ENCODE data around the gene LOXL3.

LOXL3 gene

GRCh38 chr2:74502147-74502719, 51.5 kb downstream of the LOXL3 start:
- in situ Hi-C loops (cut with HindIII; ENCODE audit: low pct_unique_long_range_greater_than_20kb, low sequenced_read_pairs), result no loop called here
- TF ChIP-seq JUND (IDR thresholded peaks at IDR 0.05; ENCODE audit: low read depth), result no peak
- no peak for DNase-seq (ENCODE audit: low read depth in 1 of 2, low spot score in 1 of 2)

- in situ Hi-C loops (cut with HindIII; ENCODE audit: low pct_unique_long_range_greater_than_20kb, low sequenced_read_pairs), result no loop called here
- TF ChIP-seq JUND (IDR thresholded peaks at IDR 0.05; ENCODE audit: low read depth), result no peak
- DNase-seq (ENCODE audit: low read depth in 1 of 2, low spot score in 1 of 2), result no peak
Observed at GRCh38 chr2:74501335-74502071, 52.2 kb downstream of the LOXL3 start.

- TF ChIP-seq JUND (IDR thresholded peaks at IDR 0.05; ENCODE audit: low read depth), result no peak
Observed at GRCh38 chr2:74500578-74500946, 53.2 kb downstream of the LOXL3 start.

GRCh38 chr2:74499940-74500577, 53.7 kb downstream of the LOXL3 start:
- in situ Hi-C loops (cut with HindIII; ENCODE audit: low pct_unique_long_range_greater_than_20kb, low sequenced_read_pairs), result no loop called here
- no peak for TF ChIP-seq JUND (IDR thresholded peaks at IDR 0.05; ENCODE audit: low read depth)

More at GRCh38 chr2:74500578-74500946, 53.2 kb downstream of the LOXL3 start:
- in situ Hi-C loops (cut with HindIII; ENCODE audit: low pct_unique_long_range_greater_than_20kb, low sequenced_read_pairs), result no loop called here
- DNase-seq (ENCODE audit: low read depth in 1 of 2, low spot score in 1 of 2), result no peak

GRCh38 chr2:74499267-74499939, 54.3 kb downstream of the LOXL3 start, which contains the start of gene LBX2:
LBX2 (minus strand) TSS chr2:74499603; CDS start chr2:74499537, 66 bp downstream.
- DNase-seq (ENCODE audit: low read depth in 1 of 2, low spot score in 1 of 2), result no peak
- in situ Hi-C loops (cut with HindIII; ENCODE audit: low pct_unique_long_range_greater_than_20kb, low sequenced_read_pairs), result no loop called here
- TF ChIP-seq JUND (IDR thresholded peaks at IDR 0.05; ENCODE audit: low read depth), result no peak

More at GRCh38 chr2:74499940-74500577, 53.7 kb downstream of the LOXL3 start:
- DNase-seq (ENCODE audit: low read depth in 1 of 2, low spot score in 1 of 2), result no peak

GRCh38 chr2:74498500-74499266, 55.1 kb downstream of the LOXL3 start:
- in situ Hi-C loops (cut with HindIII; ENCODE audit: low pct_unique_long_range_greater_than_20kb, low sequenced_read_pairs), result no loop called here
- DNase-seq (ENCODE audit: low read depth in 1 of 2, low spot score in 1 of 2), result no peak
- TF ChIP-seq JUND (IDR thresholded peaks at IDR 0.05; ENCODE audit: low read depth), result no peak

- no peak for DNase-seq (ENCODE audit: low read depth in 1 of 2, low spot score in 1 of 2)
- in situ Hi-C loops (cut with HindIII; ENCODE audit: low pct_unique_long_range_greater_than_20kb, low sequenced_read_pairs), result no loop called here
- no peak for TF ChIP-seq JUND (IDR thresholded peaks at IDR 0.05; ENCODE audit: low read depth)
Observed at GRCh38 chr2:74497777-74498499, 55.8 kb downstream of the LOXL3 start.

GRCh38 chr2:74496997-74497776, 56.6 kb downstream of the LOXL3 start:
- no peak for DNase-seq (ENCODE audit: low read depth in 1 of 2, low spot score in 1 of 2)
- no peak for TF ChIP-seq JUND (IDR thresholded peaks at IDR 0.05; ENCODE audit: low read depth)
- in situ Hi-C loops (cut with HindIII; ENCODE audit: low pct_unique_long_range_greater_than_20kb, low sequenced_read_pairs), result no loop called here

GRCh38 chr2:74495440-74495839, 58.3 kb downstream of the LOXL3 start:
- in situ Hi-C loops (cut with HindIII; ENCODE audit: low pct_unique_long_range_greater_than_20kb, low sequenced_read_pairs), result no loop called here
- no peak for DNase-seq (ENCODE audit: low read depth in 1 of 2, low spot score in 1 of 2)

GRCh38 chr2:74493546-74493945, 60.2 kb downstream of the LOXL3 start:
- in situ Hi-C loops (cut with HindIII; ENCODE audit: low pct_unique_long_range_greater_than_20kb, low sequenced_read_pairs), result no loop called here
- no peak for TF ChIP-seq JUND (IDR thresholded peaks at IDR 0.05; ENCODE audit: low read depth)
- DNase-seq (ENCODE audit: low read depth in 1 of 2, low spot score in 1 of 2), result no peak

More at GRCh38 chr2:74495440-74495839, 58.3 kb downstream of the LOXL3 start:
- no peak for TF ChIP-seq JUND (IDR thresholded peaks at IDR 0.05; ENCODE audit: low read depth)

Measured in T47D (cell line).